Posterior vena cava (tissue), 2 donors: ENCODE measurements around the gene PAFAH1B1. TPM values are rescaled to one million over a fixed set of nuclear protein-coding genes. Genes with fewer than 3 reads are reported as not detected.
"Not testable (repeated sequence)": the region's sequence is repeated elsewhere in the genome, so short reads cannot be mapped to it uniquely, and the experiment has no call there.

Source experiments
- DNase-seq: peaks from one replicate; pipeline ENCODE4 v3.0.0-alpha.2; 2020; ENCODE audit warnings: low spot score
- intact Hi-C, 2 donors: fragments of 100-400 bp; cut with DNase I; formaldehyde crosslinking; loops; one replicate each; pipeline versions ENCODE4 v1.14.1 to v1.14.2; 2022 to 2023
- long read RNA-seq, 2 donors: library from polyadenylated mRNA; unstranded; transcript quantifications; one replicate each; pipeline ENCODE4 v2.0.0, GENCODE V29; 2020 to 2021
- total RNA-seq, 2 donors: library from RNA; stranded (reverse); fragmentation: NEBNext Ultra II Directional; extraction: Animal tissue kit (Norgen Biotek cat#: 25700); gene quantifications; one replicate each; pipeline ENCODE4 v1.2.1, GENCODE V29; 2021
- donor health status: DM: yes; HTN: yes; CAD: no.
- donor health status: DM: yes; HTN: yes; CAD: no.

Gene PAFAH1B1
- 100 to 1,000 TPM; 129 to 138 TPM for total RNA-seq
- long read RNA-seq, donor 1, full-length matches to known transcripts = 10 of 35 reads
- long read RNA-seq, donor 1, partial matches to known transcripts = 4 of 35 reads
- long read RNA-seq, donor 1, other reads (novel, unspliced or antisense) = 21 of 35 reads
- long read RNA-seq, donor 2, full-length matches to known transcripts = 10 of 30 reads
- long read RNA-seq, donor 2, partial matches to known transcripts = 1 of 30 reads
- long read RNA-seq, donor 2, other reads (novel, unspliced or antisense) = 19 of 30 reads

- intact Hi-C loops = loop anchor here in 1 of 2 donors (10.0 kb wide), 1 partner anchor 78 kb away; the partner anchor contains the start of gene METTL16
- peak; percentile 98 for DNase-seq
These were observed at the start of gene PAFAH1B1 for GRCh38 chr17:2592971-2593820. PAFAH1B1 (plus strand) TSS chr17:2593654; CDS start chr17:2638289, 44,635 bp downstream.

- no peak for DNase-seq
- intact Hi-C loops = no loop called here
These were observed 48.1 kb upstream of the PAFAH1B1 start for GRCh38 chr17:2545393-2545792.

GRCh38 chr17:2547176-2547575, 46.3 kb upstream of the PAFAH1B1 start:
- intact Hi-C loops = no loop called here

GRCh38 chr17:2548026-2548425, 45.4 kb upstream of the PAFAH1B1 start:
- DNase-seq, intact Hi-C loops: not testable (repeated sequence)

More at GRCh38 chr17:2547176-2547575, 46.3 kb upstream of the PAFAH1B1 start:
- DNase-seq = no peak

GRCh38 chr17:2549392-2550211, 43.9 kb upstream of the PAFAH1B1 start:
- intact Hi-C loops = no loop called here
- no peak for DNase-seq

- no peak for DNase-seq
- intact Hi-C loops = no loop called here
These were observed 42.0 kb upstream of the PAFAH1B1 start for GRCh38 chr17:2551493-2551892.

GRCh38 chr17:2551928-2552327, 41.5 kb upstream of the PAFAH1B1 start:
- no peak for DNase-seq
- intact Hi-C loops = no loop called here

GRCh38 chr17:2560658-2561057, 32.8 kb upstream of the PAFAH1B1 start:
- DNase-seq = no peak
- intact Hi-C loops = no loop called here

- DNase-seq = no peak
- intact Hi-C loops = no loop called here
These were observed 31.1 kb upstream of the PAFAH1B1 start for GRCh38 chr17:2562162-2562858.

GRCh38 chr17:2563061-2563460, 30.4 kb upstream of the PAFAH1B1 start:
- intact Hi-C loops = no loop called here
- DNase-seq = no peak

- no peak for DNase-seq
- intact Hi-C loops = no loop called here
These were observed 29.9 kb upstream of the PAFAH1B1 start for GRCh38 chr17:2563543-2563942.

- intact Hi-C loops = no loop called here
These were observed 28.6 kb upstream of the PAFAH1B1 start for GRCh38 chr17:2564877-2565276.

GRCh38 chr17:2566056-2566455, 27.4 kb upstream of the PAFAH1B1 start:
- intact Hi-C loops = loop anchor here in 1 of 2 donors (2.0 kb wide), 1 partner anchor 55 kb away; no protein-coding TSS in a partner anchor
- DNase-seq = no peak

More at GRCh38 chr17:2564877-2565276, 28.6 kb upstream of the PAFAH1B1 start:
- no peak for DNase-seq

GRCh38 chr17:2571523-2572303, 21.7 kb upstream of the PAFAH1B1 start:
- DNase-seq = peak; percentile 6
- intact Hi-C loops = no loop called here

GRCh38 chr17:2572304-2572609, 21.2 kb upstream of the PAFAH1B1 start:
- intact Hi-C loops, DNase-seq: not testable (repeated sequence)

- DNase-seq = no peak
- intact Hi-C loops = no loop called here
These were observed 13.3 kb upstream of the PAFAH1B1 start for GRCh38 chr17:2580151-2580550.

- intact Hi-C loops = no loop called here
- no peak for DNase-seq
These were observed 12.8 kb upstream of the PAFAH1B1 start for GRCh38 chr17:2580661-2581060.

GRCh38 chr17:2582493-2582892, 11.0 kb upstream of the PAFAH1B1 start:
- no peak for DNase-seq
- intact Hi-C loops = no loop called here
